OCI-M1 (cell line): Measurements from ENCODE around the gene DHFR.

Source experiments
- DNase-seq: peaks from one replicate; lab custom pipeline; 2025; lab: John Stamatoyannopoulos, UW

The DHFR gene

GRCh38 chr5:80655231-80655774, 520 bp upstream of the DHFR start:
- DNase-seq, result peak; percentile 53

GRCh38 chr5:80654054-80654390, 761 bp downstream of the DHFR start:
- DNase-seq, result peak; percentile 54

DNA sequence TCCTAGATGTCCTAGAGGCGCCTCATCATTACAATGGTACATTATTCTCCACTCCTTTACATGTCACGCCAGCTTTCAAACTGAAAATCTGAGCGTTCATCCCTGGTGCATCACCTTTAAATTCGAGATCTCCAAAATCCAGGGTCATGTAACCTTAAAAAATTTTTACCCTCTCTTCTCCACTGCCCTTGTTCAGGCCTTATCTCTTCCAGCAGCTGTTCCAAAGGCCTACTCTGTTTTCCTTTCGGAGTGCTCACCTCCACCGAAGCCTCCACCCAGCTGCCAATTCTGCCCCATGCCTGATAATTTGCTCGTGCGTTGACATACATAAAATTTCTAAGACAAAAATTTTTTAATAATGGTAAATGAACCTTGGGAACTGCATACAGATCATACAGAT, 1.3 kb downstream of the DHFR start:
- DNase-seq, result peak; percentile 35

- DNase-seq, result no peak
Measured at GRCh38 chr5:80646926-80647325, 7.9 kb downstream of the DHFR start.

- DNase-seq, result no peak
Measured at GRCh38 chr5:80644900-80645299, 9.9 kb downstream of the DHFR start.

GRCh38 chr5:80641353-80641752, 13.4 kb downstream of the DHFR start:
- no peak for DNase-seq

- no peak for DNase-seq
Measured at GRCh38 chr5:80634193-80634592, 20.6 kb downstream of the DHFR start.

- no peak for DNase-seq
Measured at GRCh38 chr5:80632700-80633099, 22.1 kb downstream of the DHFR start.

DNA sequence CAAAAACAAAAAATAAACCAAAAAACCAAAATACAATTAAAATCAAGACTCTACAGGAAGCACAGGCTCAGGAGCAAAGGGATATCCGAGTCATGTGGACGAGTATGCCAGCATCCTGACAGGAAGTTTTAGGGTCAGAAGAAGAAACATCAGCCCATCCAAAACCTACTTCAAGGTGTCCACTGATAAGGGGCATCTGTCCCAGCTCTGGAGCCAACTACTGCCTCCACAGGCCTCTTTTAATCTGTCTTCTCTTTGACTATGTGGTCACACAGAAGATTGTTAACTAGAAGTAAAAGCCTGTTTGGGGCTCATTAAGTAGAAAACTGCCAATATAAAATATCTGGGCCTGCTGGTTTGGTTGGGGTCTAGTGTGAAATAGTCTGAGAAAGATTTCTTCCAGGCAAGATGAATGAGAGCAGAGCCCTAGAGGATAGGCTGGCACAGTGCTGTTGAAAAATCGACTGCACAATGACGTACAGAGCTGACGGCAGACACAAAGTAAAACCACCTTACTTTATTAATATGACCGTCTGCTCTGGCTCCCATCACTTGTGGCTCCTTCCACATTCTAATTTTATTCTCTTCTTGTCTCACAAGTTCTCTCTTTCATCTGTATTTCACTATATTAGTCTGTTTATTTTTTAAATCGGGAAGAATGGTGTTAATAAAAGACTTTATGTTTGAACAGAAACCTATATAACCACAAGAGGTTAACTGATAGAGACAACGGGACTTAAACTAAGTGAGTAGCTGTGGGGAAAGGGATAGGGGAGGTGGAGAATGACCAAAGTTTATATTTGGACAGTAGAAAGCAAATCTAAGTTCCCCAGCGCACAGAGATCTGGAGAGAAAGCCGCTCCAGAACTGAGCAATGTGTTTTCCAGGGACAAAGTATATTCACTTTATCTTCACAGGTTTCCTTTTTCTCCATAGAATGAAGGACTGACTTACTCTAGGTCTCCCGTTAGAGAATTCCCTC, 23.2 kb downstream of the DHFR start:
- no peak for DNase-seq

GRCh38 chr5:80629281-80629680, 25.5 kb downstream of the DHFR start:
- DNase-seq, result no peak

DNA sequence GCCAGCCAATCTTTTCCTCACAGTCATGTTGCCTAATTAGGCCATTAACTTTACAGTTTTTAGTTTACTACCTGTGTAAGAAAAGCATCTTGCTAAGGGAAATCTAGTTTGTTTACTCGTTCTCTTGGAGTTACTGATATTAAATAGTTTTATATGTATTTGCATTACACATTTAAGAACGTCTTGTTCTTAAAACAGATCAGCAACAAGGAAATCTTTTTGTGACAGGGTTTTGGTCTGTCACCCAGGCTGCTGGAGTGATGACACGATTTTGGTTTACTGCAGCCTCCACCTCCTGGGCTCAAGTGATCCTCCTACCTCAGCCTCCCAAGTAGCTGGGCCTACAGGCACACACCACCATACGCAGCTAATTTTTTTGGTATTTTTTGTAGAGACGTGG, 29.6 kb downstream of the DHFR start:
- no peak for DNase-seq

DNA sequence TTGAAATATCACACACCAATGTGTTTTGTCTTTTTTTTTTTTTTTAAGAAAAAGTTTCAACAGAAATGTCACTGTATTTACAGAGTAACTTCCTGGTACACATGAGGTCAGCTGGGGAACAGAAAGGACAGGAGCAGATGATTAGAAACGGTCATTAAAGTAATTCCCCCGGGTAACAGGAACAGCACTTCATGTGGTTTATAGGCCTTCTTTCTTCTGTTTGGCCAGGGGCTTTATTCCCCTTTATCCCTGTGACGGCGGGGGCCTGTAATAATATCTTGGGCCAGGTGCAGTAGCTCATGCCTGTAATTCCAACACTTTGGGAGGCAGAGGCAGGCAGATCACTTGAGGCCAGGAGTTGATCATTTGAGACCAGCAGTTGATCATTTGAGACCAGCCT, 30.8 kb downstream of the DHFR start:
- DNase-seq, result no peak

DNA sequence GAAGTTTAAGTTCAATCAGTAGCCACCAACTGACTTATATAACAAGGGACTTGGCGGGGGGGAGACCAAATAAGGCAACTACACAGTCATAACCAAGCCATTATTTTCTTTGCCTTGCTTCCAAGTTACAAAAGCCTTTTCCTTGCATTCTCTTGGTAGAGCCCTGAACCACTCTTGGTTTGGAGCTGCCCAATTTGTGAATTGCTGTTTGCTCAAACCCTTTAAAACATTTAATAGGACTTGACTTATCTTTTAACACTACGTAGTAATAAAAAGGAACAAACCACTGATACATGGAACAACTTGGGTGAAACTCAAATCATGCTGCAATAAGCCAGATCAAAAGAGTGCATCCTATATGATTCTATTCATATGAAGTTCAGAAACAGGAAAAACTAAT, 32.0 kb downstream of the DHFR start:
- DNase-seq, result no peak

GRCh38 chr5:80620211-80620610, 34.6 kb downstream of the DHFR start:
- no peak for DNase-seq

DNA sequence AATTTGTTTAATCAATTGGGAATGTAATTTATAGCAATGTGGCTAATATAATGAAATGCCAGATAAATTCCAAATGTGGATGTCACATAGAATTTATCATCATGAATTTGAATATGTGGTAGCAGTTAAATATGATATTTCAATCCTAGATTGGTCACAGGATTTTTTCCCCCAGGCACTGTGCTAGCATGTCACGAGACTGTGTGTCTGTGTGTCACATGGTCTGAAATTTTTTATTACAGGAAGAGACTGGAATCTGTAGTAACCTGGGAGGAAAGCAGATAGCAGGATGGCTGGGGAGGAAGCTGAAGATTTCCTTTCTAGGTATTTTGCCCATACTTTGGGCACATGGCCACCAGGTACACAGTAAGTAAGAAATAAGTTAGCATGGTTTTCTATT, 35.7 kb downstream of the DHFR start:
- no peak for DNase-seq

DNA sequence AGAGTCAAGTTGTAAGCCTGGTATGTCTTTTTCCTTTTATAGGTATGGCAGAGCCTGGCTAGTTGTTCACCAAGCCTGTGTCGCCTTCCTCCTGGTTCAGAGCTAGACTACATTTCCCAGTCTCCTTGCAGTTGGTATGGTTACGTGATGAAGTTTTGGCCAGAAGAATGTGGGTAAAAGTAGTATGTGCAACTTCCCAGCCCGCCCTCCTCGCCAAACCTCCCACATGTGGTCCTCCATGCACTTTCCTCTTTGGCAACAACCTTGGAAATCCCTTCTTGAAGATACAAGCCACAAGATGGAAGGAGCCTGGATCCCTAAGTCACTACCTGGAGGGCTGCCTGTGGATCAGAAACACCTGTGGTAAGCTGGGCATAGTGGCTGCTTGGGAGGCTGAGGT, 36.3 kb downstream of the DHFR start:
- DNase-seq, result no peak

GRCh38 chr5:80615266-80615914, 39.4 kb downstream of the DHFR start:
- DNase-seq, result no peak

DNA sequence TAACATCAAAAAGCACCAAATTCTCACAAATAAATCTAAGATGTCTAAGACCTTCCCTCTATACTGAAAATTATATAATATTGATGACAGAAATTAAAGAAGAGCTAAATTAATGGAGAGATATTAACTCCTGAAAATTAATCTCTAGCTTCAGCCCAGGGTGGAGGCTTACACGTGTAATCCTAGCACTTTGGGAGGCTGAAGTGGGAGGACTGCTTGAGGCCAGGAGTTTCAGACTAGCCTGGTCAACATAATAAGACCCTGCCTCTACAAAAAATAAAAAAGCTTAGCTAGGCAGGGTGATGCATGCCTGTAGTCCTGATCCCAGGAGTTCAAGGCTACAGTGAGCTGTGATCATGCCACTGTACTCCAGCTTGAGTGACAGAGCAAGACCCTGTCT, 45.1 kb downstream of the DHFR start:
- DNase-seq, result no peak

DNA sequence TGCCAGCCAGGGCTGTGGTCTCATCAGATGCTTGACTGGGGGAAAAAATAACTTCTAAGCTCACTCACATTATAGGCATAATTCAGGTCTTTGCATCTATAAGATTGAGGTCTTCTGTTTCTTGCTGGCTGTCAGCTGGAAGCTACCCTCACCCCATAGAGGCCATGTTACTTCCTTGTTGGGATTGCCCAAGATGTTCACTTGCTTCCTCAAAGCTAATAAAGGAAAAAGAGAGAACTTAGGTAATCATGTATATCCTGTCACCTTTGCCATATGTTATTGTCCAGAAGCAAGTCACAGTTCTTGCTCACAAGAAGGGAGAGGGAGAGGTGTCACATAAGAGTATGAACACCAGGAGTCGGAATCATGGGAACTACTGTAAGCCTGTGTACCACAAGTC, 46.1 kb downstream of the DHFR start:
- DNase-seq, result no peak

DNA sequence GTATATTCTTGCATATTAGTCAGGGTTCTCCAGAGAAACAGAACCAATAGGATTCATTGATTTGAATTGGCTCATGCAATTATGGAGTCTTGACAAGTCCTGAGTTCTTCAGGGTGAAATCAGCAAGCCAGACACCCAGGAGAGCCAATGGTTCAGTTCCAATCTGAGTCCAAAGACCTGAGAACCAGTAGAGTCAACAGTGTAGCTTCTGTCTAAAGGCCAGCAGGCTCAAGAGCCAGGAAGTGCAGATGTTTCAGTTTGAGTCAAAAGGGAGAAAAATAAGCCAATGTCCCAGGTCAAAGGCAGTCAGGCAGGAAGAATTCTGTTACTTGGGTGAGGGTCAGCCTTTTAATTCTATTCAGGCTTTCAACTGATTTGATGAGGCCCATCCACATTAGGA, 47.0 kb downstream of the DHFR start:
- DNase-seq, result no peak

DNA sequence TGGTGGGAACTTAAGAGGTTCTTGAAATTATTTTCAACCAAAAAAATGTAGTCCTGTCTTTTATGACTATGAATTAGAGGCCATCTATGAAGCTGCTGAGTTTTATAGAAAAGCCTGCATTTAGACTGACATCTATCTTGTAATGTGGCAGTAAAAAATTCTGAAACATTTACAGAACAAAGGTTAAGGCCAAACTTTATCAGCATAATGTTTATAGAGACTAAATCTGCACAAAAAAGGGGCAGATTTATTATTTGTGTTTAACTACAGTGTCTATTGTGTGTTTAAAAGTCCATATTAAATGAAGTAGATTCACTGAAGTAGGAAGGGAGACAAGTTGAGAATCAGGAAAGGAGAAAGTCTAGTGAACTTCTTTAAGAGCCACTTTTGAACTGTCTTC, 47.4 kb downstream of the DHFR start:
- no peak for DNase-seq

GRCh38 chr5:80600943-80601693, 53.7 kb downstream of the DHFR start:
- DNase-seq, result no peak

DNA sequence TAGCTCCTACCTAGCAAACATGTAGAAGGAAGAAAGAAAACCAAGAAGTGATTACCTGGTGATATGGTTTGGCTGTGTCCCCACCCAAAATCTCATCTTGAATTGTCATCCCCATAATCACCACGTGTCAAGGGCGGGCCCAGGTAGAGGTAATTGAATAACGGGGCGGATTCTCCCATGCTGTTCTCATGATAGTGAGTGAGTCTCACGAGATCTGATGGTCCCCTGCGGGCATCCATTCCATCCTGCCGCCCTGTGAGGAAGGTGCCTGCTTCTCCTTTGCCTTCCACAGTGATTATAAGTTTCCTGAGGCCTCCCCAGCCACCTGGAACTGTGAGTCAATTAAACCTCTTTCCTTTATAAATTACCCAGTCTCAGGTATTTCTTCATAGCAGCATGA, 57.3 kb downstream of the DHFR start:
- DNase-seq, result no peak
